GM10847 (cell line): ENCODE data around the gene OR4D1.

Source experiments
- POLR2A ChIP-seq: IDR thresholded peaks from 2 replicates; pipeline ENCODE4 v1.6.1; 2011; ENCODE audit not compliant: insufficient read length; ENCODE audit errors: extremely low read depth

The OR4D1 gene

GRCh38 chr17:58184308-58184985 is 36.3 kb downstream of the OR4D1 start:
- TF ChIP-seq POLR2A = no peak

- TF ChIP-seq POLR2A = no peak
These were observed 37.0 kb downstream of the OR4D1 start for GRCh38 chr17:58184986-58185761.

- no peak for TF ChIP-seq POLR2A
These were observed 38.4 kb downstream of the OR4D1 start for GRCh38 chr17:58186591-58186990.

DNA sequence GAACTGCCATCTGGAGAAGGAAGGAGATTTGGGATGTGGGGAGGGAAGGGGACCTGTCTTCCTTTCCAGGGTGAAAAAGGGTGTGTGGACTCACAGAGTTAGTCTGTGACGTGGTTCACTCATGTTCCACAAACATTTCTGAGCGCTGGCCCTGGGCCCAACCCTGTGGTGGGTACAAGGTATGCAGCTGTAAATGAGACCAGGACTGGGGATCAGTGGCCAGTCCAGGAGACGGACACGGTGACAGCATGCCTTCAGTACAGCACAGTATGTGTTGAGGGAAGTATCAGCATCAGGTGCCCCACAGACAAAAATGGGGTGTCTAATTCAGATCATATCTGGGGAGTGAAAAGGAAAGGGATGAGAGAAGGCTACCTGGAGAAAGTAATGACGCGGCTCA is 38.9 kb downstream of the OR4D1 start:
- no peak for TF ChIP-seq POLR2A

DNA sequence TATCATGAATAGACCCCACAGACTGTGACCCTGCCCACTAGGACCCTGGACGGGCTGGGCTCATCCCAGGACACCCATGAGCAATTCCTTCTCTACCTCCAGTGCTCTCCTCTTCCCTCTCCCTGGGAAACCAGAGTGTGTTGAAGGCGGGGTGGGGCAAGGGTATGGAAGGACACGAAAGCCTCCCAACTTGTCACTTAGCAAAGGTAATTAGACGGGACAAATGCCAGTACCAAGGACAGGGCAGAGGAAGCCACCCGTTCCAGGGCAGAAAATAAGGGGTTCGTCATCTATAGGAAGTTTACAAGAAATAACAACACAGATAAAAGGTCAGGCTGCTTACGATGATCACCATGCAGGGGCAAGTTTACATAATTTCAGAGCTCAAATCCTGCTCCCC is 39.5 kb downstream of the OR4D1 start:
- no peak for TF ChIP-seq POLR2A

GRCh38 chr17:58189436-58190146 is 41.4 kb downstream of the OR4D1 start:
- TF ChIP-seq POLR2A = no peak

- no peak for TF ChIP-seq POLR2A
These were observed 43.2 kb downstream of the OR4D1 start for GRCh38 chr17:58191241-58191896.

DNA sequence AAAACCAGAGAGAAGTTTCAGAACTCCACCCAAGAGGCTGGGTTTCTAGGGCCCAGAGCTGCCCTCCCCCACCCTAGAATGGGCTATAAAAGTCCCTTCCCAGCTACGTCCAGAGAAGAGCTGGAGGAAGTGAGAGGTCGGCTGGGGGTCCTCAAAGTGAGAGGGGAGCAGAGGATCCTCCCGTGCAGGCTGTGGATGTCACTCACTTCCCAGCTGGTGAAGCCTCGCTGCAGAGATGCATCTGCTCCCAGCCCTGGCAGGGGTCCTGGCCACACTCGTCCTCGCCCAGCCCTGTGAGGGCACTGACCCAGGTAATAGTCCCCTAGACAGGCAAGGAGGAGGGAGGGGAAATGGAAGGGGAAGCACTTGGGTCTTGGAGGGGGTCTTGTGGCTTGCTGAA is 44.4 kb downstream of the OR4D1 start, which contains the start of gene EPX:
Gene EPX, plus strand, starts transcription at position 115 of the 400 bp plus-strand sequence. Its CDS starts 121 bp downstream, at position 236.
- no peak for TF ChIP-seq POLR2A

DNA sequence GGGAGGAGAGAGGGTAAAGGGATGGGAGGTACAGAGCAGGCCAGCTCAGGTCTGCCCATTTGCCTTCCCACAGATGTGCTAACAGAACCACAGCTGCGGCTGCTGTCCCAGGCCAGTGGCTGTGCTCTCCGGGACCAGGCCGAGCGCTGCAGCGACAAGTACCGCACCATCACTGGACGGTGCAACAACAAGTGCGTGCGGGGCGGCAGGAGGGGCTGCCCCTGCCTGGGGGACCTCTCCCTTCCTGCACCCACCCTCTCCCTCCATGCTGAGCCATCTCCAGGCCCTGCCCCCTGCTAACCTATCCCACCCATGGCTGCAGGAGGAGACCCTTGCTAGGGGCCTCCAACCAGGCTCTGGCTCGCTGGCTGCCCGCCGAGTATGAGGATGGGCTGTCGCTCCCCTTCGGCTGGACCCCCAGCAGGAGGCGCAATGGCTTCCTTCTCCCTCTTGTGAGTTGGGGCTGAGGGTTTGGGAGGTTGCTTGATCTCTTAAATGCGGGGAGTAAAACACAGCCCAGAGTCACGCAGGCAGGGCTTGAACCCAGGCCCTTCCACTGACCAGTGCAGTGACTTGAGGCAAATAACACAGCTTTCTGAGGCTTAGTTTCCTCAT is 45.6 kb downstream of the OR4D1 start:
- TF ChIP-seq POLR2A = no peak

DNA sequence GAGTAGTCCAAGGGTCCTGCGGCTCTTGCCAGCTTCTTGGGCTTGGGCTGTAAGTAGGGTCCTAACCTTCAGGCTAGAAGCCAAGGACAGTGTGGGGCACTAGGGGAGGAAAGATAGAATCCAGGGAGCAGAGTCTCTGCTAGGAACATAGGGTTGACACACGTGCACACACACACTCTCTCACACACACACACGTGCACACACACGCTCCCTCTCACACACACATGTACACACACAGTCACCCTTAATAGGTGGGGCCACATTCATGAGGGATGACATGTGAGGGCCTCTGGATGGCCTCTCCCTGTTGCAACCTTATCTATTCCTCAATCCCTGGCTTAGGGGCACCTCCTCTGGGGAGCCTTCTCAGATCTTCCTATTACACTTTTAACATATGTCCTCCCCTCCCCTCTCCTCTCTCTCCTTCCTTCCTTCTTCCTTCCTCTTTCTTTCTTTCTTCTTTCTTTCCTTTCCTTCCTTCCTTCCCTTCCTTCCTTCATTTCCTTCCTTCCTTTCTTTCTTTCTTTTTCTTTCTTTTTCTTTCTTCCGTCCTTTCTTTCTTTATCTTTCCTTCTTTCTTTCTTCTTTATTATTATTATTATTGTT is 47.4 kb downstream of the OR4D1 start:
- TF ChIP-seq POLR2A = no peak

GRCh38 chr17:58196610-58197009 is 48.4 kb downstream of the OR4D1 start:
- no peak for TF ChIP-seq POLR2A

DNA sequence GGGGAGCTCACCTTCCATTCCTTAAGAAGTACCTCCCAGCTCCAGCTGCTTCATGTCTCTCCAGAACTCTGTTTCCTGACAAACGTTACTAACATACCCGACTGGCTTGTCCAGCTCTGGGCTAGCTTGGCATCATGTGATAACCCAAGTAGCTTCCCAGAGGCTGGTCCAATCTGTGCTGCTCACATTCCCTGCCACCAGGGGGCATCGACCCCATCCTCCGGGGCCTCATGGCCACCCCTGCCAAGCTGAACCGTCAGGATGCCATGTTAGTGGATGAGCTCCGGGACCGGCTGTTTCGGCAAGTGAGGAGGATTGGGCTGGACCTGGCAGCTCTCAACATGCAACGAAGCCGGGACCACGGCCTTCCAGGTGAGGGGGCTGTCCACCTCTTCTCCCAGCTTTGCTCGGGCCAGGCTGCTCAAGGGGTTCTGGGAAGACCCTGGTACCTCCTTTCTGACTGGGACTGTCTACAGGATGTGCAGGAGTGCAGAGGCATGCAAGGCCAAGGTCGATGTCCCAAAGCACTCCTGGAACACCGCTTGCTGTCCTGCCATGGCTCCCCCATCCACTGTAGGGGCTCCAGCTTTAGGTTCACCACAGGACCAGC is 51.9 kb downstream of the OR4D1 start:
- TF ChIP-seq POLR2A = no peak

GRCh38 chr17:58202859-58203258 is 54.7 kb downstream of the OR4D1 start:
- TF ChIP-seq POLR2A = no peak

GRCh38 chr17:58204796-58205195 is 56.6 kb downstream of the OR4D1 start:
- no peak for TF ChIP-seq POLR2A
